ENCODE data around the gene LRP2BP.
"Not testable (repeated sequence)": the region's sequence is repeated elsewhere in the genome, so short reads cannot be mapped to it uniquely, and the experiment has no call there.

LRP2BP gene

DNA sequence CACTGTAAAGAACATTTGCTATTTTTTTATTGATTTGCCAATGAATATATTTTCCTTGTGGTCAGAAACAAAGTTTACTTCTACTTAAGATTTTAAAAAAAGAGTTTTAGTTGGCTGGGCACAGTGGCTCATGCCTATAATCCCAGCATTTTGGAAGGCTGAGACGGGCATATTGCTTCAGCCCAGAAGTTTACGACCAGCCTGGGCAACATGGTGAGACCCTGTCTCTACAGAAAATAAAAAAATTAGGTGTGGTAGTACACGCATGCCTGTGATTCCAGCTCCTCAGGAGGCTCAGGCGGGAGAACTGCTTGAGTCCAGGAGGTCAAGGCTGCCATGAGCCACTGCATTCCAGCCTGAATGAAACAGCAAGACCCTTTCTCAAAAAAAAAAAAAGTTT, 36.8 kb downstream of the LRP2BP start:
- no peak for DNase-seq

DNA sequence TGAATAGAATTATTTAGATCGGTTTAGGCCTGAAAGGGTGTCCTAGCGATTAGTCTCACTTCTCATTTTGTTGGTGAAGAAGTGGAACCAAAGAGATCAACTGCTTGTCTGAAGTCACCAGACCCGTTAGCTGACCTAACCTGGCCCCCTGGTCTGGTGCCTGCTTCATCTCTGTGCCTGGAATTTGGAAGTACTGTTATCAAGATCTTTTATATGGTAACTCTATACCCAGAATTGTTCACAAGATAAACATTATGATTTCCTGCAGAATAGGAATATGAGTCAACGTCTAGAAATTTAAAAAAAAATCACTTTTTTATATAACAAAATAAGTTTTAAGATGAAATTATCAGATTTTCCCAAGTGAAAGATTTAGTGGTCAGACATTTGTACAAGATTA, 37.2 kb downstream of the LRP2BP start:
- DNase-seq, result no peak

DNA sequence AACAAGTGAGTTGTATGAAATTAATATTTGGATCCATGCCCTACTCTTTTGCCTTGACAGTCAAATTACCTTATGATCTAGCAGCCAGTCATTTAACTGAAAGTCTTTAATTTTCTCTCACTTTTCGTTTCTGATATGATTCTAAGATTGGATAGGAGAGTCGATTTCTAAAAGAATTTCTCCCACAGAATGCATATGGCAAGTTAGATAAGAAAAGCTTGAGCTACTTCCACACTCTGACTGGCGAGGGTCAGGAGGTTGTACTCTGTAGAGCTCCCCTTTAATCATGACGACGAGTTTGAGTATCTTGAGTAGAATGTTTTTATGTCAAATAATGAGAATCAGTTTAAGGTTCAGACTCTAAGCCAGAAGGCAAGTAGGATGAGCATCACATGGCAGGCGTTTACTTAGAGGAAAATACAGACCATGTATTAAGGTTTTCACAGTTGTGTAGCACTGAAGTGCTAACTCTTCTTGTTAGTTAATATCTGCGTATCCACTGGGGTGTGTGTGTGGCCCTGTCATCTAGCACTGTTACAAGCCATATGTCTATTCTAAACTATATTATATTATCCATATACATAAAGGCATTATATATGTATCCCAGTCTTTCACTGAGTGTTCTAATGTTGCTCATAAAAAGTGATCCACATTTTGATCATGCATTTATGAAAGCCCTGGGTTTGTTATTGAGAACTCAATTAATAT, 37.8 kb downstream of the LRP2BP start:
- no peak for DNase-seq

DNA sequence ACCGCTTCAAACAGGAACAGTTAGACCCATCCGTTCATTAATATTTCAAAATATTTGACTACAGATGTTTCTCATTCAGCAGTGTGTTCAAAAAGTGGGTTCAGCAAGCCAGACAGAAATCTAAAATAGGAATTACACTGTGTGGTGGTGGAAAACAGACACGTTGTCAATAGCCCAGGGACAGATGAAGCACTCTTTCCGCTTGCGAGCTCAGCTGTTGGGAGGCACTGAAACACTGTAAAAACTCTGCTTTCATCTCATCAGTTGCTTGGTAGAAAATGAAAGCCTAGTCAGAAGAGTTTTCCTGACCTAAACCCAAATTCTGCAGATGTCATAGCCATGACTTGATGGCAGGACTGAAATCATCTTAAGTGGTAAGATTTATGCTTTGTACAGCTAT, 38.5 kb downstream of the LRP2BP start:
- no peak for DNase-seq

DNA sequence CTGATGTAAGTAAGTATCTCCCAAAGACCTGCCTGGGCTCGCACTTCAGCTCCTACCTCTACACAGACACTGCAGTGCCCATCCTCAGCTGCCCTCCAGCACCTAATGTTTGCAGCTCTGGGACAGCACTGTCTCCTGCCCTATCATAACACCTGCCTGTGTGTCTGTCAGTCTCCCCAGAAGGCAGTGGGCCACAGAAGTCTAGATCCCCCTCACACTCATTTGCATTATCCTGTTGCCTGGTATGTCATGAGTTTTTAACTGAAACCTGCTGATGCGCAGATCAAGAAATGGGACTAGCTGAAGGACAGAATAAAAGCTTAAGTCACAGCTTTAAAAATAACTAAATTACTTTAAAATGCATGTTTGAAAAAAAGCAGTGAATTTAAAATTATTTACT, 43.0 kb downstream of the LRP2BP start:
- DNase-seq, result no peak

DNA sequence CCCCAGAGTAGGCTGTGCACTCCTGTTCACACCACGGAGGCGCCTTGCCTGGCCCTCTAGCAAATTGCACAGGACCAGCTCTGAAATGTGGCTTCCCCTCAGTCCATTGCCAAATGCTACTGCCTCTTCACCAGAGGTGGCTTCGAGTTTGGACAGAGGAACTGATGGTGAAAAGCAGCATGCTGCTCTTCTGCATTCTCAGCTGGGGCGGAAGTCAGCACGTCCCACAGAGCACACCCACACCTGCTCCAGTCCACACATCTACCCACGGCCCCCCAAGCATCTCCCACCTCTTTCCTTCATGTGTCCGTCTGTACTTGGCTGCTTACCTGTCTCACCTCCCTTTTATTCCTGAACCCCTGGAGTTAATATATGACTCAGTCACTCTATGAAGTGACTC, 43.5 kb downstream of the LRP2BP start:
- DNase-seq, result no peak

DNA sequence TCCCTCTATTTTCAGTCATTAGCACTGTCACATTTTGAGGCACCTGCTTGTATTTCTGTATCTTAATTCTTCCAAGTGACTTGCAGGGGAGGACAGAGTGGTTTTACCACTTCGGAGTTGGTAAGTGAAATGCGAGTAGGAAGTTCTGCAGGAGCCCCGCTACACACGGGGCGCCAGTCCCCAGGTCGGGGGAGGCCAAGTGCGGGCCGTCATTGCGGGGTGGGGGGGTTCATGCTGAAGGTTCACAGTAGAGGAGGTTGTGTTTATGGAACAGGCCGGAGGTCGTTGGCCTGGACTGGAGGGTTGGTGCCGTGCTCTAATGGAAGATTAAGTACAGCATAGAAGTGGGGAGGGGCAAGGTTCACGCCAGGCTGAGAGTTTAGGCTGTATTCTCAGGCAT, 44.0 kb downstream of the LRP2BP start:
- no peak for DNase-seq

DNA sequence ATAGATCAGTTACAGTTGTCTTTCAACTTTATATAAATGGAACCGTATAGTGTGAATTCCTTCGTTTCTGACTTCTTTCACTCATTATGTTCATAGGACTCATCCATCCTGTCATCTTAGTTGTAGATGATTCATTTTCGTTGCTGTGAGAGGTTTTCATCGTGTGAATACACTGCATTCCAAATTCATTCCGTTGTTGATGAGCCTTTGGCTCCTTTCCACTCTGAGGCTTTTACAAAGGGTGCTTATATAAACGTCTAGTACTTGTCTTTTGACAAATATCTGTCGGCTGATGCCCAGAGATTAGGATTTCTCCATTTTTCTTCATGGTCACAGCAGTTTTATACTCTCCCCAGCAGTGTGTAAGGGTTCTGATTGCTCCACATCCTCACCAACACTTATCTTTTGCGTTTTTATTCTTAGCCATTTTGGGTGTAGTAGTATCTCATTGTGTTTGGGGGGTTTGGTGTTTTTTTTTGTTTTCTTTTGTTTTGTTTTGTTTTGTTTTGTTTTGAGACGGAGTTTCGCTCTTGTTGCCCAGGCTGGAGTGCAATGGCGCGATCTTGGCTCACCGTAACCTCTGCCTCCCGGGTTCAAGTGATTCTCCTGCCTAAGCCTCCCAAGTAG, 48.6 kb downstream of the LRP2BP start:
- DNase-seq, result no peak

DNA sequence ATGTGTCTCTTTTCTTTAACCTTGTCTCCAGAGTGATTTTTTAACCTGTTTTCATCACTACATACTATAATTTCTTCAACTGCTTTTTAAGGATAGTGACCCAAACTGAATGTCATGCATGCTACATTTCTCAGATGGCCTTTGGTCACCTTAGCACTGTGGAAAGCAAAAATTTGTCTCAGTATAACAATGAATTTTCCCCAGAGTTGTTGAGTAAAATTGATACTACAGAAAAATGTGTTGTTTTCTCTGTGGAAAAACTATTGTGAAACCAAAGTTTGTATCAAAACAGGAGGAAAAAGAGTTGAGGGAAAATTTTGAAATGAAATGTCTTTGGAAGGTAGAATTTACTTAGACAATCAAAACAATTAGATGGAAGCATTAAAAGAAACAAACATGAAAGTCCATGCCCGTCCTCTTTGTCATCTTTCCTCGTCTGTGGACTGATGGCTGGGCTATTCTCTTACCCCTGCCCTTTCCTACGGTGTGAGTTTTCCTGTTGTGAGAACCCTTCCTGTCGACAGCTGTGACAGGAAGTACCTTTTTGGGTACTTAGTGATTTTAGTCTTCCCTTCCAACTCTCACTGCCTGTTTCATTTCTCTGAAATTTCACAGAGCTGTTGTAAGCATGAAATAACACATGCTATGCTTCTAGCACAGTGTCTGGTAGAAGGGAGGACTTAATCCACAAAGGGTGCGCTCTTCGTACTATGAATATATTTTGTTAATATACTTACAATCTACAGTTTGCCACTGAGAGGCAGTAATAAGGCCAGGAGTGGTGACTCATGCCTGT, 50.8 kb downstream of the LRP2BP start:
- DNase-seq, result no peak

DNA sequence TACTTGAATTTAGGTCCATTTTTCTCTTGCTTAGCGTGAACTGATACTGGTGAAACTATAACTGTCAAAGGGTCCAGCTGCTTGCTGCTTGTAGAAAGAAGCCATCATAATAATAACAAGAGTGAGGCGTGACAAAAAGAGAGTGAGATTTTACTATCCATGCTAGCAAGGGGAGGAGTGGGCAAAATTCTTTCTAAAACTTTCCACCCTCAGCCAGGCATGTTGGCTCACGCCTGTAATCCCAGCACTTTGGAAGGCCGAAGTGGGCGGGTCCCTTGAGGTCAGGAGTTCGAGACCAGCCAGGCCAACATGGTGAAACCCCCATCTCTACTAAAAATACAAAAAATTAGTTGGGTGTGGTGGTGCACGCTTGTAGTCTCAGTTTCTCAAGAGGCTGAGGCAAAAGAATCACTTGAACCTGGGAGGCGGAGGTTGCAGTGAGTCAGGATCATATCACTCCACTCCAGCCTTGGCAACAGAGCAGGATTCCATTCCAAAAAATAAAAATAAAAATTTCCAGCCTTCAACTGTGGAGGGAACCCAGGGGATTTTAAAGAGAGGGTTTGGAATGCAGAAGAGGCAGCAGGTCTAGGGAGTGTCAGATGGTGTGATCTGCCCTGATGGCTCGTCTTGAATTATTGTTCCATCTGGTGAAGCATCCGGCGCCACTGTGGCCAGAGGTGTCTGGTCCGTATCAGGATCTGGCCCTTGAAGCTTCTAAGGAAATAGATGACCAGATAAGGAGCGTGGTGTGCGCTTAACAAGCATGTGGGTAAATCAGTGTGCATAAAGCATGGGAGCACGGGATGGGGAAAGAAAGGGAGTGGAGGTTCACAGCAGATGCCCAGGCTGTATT, 51.8 kb downstream of the LRP2BP start:
- DNase-seq, result no peak

DNA sequence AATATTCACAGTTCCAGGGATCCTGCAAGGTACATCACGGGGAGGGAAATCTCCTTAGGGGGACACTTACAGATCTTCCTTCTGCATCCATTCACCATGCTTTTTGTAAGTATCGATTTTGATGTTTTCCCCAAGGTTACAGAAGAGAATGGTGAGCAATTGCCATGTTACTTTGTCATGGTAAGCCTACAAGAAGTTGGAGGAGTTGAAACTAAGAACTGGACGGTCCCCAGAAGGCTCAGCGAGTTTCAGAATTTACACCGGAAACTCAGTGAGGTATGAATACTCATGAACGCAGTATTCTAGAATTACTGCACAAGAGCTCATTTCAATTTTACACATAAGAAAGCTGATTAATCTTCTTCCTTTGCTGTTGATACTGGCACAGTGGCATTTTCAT, 53.9 kb downstream of the LRP2BP start:
- DNase-seq, result no peak

DNA sequence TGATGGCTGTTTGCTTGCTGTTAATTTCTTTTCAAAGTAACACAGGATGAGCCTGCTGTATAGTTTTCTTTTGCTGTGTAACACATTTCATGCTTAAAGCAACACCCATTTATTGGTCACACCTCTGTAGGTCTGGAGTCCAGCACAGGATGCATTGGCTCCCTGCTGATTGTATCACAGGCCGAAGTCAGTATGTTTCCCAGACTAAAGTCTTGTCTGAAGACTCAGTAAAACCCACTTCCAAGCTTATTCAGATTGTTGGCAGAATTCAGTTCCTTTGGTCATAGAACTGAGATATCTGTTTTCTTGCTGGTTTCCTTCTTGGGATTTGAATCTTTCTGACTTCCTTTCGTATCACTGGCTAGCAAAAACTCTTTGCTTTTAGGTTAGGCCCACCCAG, 54.3 kb downstream of the LRP2BP start:
- DNase-seq, result no peak

DNA sequence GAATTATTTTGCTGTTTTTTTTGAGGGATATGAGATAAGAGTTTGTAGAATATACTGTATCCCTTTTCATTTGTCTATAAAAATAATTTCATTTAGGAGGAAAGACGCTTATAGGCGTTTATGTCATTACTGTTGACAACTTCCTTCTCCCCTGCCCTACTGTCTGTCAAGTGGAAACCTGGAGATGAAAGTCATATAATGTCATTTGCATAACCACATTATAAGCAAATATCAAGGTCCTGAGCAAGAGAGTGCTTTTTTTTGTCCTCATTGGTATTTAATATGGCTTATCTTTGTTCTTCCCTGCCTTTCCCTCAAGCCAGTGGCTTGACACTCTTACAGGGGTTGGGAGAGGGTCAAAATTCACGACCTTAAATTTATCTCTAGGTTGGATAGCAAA, 55.8 kb downstream of the LRP2BP start:
- DNase-seq, result no peak

DNA sequence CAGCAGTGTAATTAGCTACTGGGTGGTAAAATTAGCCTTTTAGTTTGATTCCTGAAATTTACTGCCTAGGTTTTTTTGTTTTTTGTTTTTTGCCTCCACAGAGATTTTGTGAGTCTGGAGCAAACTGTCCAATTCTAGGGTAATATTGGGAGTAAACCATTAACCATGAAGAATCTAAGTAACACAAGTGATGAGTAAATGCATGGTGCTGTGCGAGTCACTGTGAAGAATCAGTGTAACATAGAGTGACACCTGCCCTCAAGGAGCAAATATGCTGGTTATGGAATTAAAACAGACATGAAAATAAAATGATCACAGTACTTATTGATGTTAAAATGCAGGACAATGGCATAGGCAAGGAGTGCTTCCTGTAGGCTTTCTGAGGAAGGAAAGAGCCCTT, 60.1 kb downstream of the LRP2BP start:
- no peak for DNase-seq

DNA sequence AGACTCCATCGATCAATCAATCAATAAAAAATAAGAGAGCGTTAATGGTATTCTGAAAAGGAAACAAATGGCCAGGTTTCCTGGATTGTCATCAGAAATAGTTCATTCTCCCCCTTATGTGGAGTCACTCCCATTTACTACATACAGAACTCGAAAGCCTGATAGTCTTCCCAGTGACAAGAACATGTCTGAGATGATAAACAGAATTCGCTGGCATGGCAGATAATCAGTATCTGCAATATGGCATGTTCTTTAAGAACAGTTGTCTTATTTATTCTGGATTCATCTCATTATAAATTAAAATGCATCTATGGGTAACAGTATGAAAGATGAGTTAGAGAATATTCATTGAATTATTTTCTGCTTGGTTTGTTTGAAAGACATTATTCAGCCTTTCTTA, 61.4 kb downstream of the LRP2BP start:
- no peak for DNase-seq

DNA sequence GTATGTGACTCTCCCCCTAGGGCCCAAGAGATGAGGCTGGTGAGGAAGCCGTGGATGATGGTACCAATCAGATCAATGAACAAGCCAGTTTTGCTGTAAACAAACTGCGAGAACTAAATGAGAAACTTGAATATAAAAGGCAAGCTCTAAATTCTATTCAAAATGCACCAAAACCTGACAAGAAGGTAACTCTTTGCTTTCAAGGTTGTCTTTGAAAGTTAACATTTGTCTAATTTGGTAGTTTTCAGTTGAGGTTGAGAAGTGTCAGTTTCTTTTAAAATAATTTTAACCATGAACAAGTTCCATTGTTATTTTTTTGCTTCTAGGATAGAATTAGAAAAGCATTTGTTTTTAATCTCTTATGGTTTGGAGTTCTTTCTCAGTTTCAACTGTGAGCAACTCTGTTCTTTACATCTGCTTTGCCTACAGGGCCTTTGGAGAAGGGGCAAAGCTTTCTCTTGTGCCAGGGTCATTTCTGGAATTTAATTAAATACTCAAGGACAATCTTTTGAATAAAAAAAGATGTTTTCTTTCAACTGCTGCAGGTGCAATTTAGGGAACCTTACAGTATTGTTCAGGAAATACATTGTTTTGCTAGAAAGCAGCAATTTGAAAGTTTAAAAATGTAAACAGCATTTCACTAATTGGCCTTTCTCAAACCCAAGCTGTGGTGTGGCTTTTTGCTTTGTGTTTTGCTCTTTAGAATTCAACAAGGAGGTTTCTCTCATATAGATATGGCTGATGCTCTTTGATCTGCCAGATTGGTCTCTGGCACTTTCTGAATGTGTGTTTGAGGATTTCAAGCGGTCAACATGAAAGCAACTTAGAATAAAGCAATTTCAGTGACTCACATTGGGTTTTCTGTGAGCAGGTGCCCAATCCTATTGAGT, 62.9 kb downstream of the LRP2BP start:
- no peak for DNase-seq

DNA sequence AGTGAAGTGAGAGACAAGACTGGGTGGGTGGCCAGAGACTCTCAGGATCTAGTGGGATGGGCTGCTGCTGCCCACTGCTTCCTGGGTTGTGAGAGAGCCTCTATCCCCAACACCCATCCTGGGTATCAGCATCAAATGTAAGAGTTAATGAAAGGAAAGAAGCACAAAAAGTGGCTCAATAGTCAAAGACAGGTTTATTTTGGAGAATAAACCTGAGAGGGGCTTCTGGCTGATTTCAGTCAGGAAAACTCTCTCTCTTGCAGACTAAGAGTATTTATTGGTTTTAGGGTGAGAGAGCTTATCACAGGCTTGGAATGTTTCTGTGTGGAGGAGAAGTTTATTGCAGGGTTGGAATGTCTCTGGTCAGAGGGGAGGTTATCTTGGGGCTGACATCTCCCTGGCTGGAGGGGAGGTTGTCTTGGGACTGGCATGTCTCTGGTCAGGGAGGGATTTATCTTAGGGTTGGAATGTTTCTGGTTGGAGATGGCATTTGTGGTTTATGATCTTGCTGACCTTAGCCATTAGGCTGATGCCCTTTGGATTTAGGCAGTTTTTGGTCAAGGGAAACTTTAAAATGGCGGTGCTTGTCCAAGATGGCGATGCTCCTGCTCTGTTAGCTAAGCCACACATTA, 65.7 kb downstream of the LRP2BP start:
- DNase-seq, result not testable (repeated sequence)

DNA sequence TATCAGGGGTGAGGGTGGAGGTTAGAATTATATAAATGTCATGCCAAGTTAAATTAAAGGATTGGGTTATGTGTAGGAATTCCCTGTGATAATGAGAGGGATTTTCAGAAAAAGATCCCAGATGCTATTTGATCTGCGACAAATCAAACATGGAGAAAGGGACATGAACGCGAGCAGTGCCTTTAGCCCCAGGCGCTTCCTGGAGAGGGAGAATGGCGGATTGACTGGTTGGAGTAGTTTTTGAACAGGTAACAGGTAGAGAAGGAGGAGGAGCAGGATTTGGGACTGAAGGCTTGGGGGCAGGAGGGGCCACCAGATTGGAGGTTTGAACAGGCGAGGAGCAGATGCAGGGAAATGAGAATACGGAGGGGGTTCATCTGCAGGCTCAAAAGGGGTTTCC, 67.1 kb downstream of the LRP2BP start:
- no peak for DNase-seq

DNA sequence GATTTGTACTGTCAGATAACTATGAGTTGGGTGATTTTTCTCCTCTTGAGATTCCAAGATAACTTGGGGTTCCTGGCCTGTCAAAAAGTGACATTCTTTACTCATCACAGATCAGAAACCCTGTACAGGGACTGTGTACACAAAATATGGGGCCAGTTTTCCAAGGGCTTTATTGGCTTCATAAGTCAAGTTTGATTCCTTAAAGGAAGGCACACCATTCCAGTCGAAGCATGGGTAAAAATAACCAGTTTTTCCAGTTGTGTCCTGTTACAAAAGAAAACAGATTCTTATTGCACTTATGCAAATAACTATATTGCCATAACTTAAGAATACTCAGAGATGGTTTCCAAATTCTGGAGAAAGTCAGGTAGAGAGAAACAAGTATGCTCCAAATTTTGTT, 70.0 kb downstream of the LRP2BP start:
- DNase-seq, result not testable (repeated sequence)

DNA sequence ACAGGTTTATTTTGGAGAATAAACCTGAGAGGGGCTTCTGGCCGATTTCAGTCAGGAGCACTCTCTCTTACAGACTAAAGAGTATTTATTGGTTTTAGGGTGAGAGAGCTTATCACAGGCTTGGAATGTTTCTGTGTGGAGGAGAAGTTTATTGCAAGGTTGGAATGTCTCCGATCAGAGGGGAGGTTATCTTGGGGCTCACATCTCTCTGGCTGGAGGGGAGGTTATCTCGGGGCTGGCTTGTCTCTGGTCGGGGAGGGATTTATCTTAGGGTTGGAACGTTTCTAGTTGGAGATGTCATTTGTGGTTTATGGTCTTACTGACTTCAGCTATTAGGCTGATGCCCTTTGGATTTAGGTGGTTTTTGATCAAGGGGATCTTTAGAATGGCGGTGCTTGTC, 71.4 kb downstream of the LRP2BP start:
- not testable (repeated sequence) for DNase-seq

DNA sequence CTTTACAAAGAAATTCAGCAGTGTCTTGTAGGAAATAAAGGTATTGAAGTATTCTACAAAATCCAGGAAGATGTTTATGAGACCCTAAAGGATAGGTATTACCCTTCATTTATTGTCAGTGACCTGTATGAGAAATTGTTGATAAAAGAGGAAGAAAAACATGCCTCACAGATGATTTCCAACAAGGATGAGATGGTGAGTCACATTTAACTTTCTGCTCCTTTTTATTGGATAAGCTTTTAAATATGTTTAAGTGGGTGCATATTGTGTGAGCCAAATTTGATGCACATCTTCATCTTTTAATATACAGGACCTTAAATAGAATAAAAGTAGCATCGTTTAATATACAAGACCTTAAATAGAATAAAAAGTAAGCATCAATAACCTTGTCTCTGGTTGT, 72.1 kb downstream of the LRP2BP start:
- DNase-seq, result no peak

DNA sequence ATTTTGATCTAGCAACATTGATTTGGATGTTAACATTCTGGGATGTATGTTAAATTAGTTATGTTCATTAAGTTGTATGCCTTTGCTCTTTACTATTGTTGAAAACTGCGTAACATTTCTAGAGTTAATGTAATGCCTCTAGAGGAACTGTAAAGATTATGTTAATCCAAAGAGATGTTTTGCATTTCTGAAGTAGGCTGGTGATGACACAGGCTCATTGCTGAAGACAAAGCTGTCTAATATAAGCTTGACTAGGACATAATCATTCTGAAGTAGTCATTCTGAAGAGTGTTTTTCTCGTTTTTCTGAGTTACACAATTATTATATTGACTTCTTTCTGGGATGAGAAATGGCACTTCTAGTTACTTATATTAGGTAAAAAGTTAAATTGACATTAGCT, 72.9 kb downstream of the LRP2BP start:
- DNase-seq, result no peak
